ENCODE data around the gene SNCG.

- TF ChIP-seq CTCF (conservative IDR thresholded peaks at IDR 0.05; ENCODE audit: low read depth, low read length): no peak
- TF ChIP-seq EZH2 (IDR thresholded peaks at IDR 0.05; ENCODE audit: borderline replicate concordance, low read depth, low read length, poor library complexity, severe bottlenecking): no peak
These were observed 21.5 kb upstream of the SNCG start for GRCh38 chr10:86936661-86937501.

All from A673 (cell line).